ENCODE results near the gene SERPINA9. TPM values are rescaled to one million over a fixed set of nuclear protein-coding genes. Genes with fewer than 3 reads are reported as not detected.

Gene SERPINA9
- total and polyA plus RNA-seq, 8 donors, result 1.1 TPM; not detected in 7

- Histone ChIP-seq H3K4me1 (peaks cover 0 to 8% (median 7%) of the 10 kb centered on the region in 4 donors), H3K4me3 (no peak overlapping the region), H3K36me3 (no peaks in the 10 kb centered on the region), H3K9me3 (peaks cover 2 to 24% (median 21%) of the 10 kb centered on the region in 4 donors), H3K27me3 (peaks cover 0 to 17% (median 6%) of the 10 kb centered on the region in 3 donors), H3K27ac (no peak overlapping the region)
- DNase-seq, result no peak
- WGBS, 5 donors, result 66 to 81% (median 75%) methylated on average over 5 of the region's 5 CpGs
- no peak for TF ChIP-seq EP300 (IDR thresholded peaks at IDR 0.05)
- intact Hi-C loops (cut with DNase I; ENCODE audit: low total_unique reads), result no loop called here
These were observed 5.6 kb upstream of the SERPINA9 start for GRCh38 chr14:94481468-94482131.

- WGBS, 5 donors, result 13 to 24% (median 15%) methylated on average over 2 of the region's 2 CpGs
- TF ChIP-seq EP300 (IDR thresholded peaks at IDR 0.05) (no peak), CTCF (IDR thresholded peaks at IDR 0.05) (no peak), POLR2AphosphoS5 (IDR thresholded peaks at IDR 0.05) (no peak), POLR2A (IDR thresholded peaks at IDR 0.05) (no peak)
- intact Hi-C loops (cut with DNase I; ENCODE audit: low total_unique reads), result no loop called here
These were observed 4.8 kb upstream of the SERPINA9 start for GRCh38 chr14:94480809-94481208.

GRCh38 chr14:94478420-94478819, 2.4 kb upstream of the SERPINA9 start:
- H3K27me3 ChIP-seq, result peaks cover 0 to 19% (median 6%) of the 10 kb centered on the region in 3 donors
- H3K27ac ChIP-seq, result no peak overlapping the region
- no peaks in the 10 kb centered on the region for H3K4me1 ChIP-seq
- no peak overlapping the region for H3K4me3 ChIP-seq
- peaks cover 2 to 24% (median 21%) of the 10 kb centered on the region in 4 donors for H3K9me3 ChIP-seq
- intact Hi-C loops (cut with DNase I; ENCODE audit: low total_unique reads), result no loop called here
- DNase-seq, result no peak
- H3K36me3 ChIP-seq, result no peaks in the 10 kb centered on the region
- no peak for TF ChIP-seq CTCF (IDR thresholded peaks at IDR 0.05)
- TF ChIP-seq POLR2AphosphoS5 (IDR thresholded peaks at IDR 0.05), result no peak
- no peak for TF ChIP-seq EP300 (IDR thresholded peaks at IDR 0.05)
- TF ChIP-seq POLR2A (IDR thresholded peaks at IDR 0.05), result no peak

More at GRCh38 chr14:94480809-94481208, 4.8 kb upstream of the SERPINA9 start:
- Histone ChIP-seq H3K36me3 (no peaks in the 10 kb centered on the region), H3K9me3 (peaks cover 2 to 24% (median 21%) of the 10 kb centered on the region in 4 donors), H3K4me3 (no peak overlapping the region), H3K4me1 (no peaks in the 10 kb centered on the region), H3K27me3 (peaks cover 0 to 10% (median 5%) of the 10 kb centered on the region in 3 donors), H3K27ac (no peak overlapping the region)
- DNase-seq, result no peak

- TF ChIP-seq CTCF (IDR thresholded peaks at IDR 0.05) (no peak), EP300 (IDR thresholded peaks at IDR 0.05) (no peak), POLR2A (IDR thresholded peaks at IDR 0.05) (no peak), POLR2AphosphoS5 (IDR thresholded peaks at IDR 0.05) (no peak)
- intact Hi-C loops (cut with DNase I; ENCODE audit: low total_unique reads), result no loop called here
- Histone ChIP-seq H3K4me1 (no peaks in the 10 kb centered on the region), H3K27me3 (peaks cover 0 to 24% (median 6%) of the 10 kb centered on the region in 3 donors), H3K4me3 (no peak overlapping the region), H3K9me3 (peaks cover 2 to 22% (median 19%) of the 10 kb centered on the region in 4 donors), H3K36me3 (no peaks in the 10 kb centered on the region), H3K27ac (no peak overlapping the region)
- WGBS, 5 donors, result 76 to 85% (median 79%) methylated on average over 7 of the region's 7 CpGs
- no peak for DNase-seq
These were observed 1.4 kb downstream of the SERPINA9 start for GRCh38 chr14:94474581-94475031.
